OCI-LY7 (cell line): ENCODE results near the gene EXOC4. TPM values are rescaled to one million over a fixed set of nuclear protein-coding genes. Genes with fewer than 3 reads are reported as not detected.

Experiments
- BruUV-seq: library from RNA; stranded (reverse); fragments of 400-500 nt; replicated peaks from 2 replicates; lab custom pipeline; 2021; lab: Mats Ljungman, UMichigan
- CTCF ChIA-PET: fragments of 300-600 bp; sonication (Branson Sonifier 250); formaldehyde crosslinking; loops from one replicate; lab custom pipeline; 2022; ENCODE audit warnings: antibody characterized with exemption; ENCODE audit not compliant: unreplicated experiment; lab: Charles Lee
- POLR2A ChIA-PET: fragments of 300-600 bp; sonication (Branson Sonifier 250); formaldehyde crosslinking; loops from one replicate; lab custom pipeline; 2022; ENCODE audit warnings: antibody characterized with exemption; lab: Charles Lee
- DNase-seq: peaks from one replicate; pipeline ENCODE4 v3.0.0-alpha.2; 2015; ENCODE audit warnings: low spot score
- H2AFZ ChIP-seq: fragments of 200-600 bp; sonication (generic), shearing (Covaris generic); 2 replicates; pipeline ENCODE4 v1.6.1; 2014; ENCODE audit warnings: mild to moderate bottlenecking, antibody characterized with exemption, low read length, moderate library complexity
- H3K27ac ChIP-seq: fragments of 200-600 bp; sonication (generic); 2 replicates; pipeline ENCODE4 v1.5.1; 2014; ENCODE audit warnings: mixed run types, low read depth, mild to moderate bottlenecking, moderate library complexity, low read length, inconsistent platforms; ENCODE audit not compliant: poor library complexity, severe bottlenecking
- H3K36me3 ChIP-seq: fragments of 200-600 bp; sonication (generic); 2 replicates; pipeline ENCODE4 v1.6.1; 2014; ENCODE audit warnings: mild to moderate bottlenecking, antibody characterized with exemption, low read length, moderate library complexity, mixed read lengths; ENCODE audit not compliant: insufficient read depth
- H3K4me1 ChIP-seq: fragments of 200-600 bp; sonication (generic); 2 replicates; pipeline ENCODE4 v1.5.1; 2014; ENCODE audit warnings: mild to moderate bottlenecking, low read length; ENCODE audit not compliant: insufficient read depth, poor library complexity, severe bottlenecking
- H3K4me2 ChIP-seq: fragments of 200-600 bp; sonication (generic); 2 replicates; pipeline ENCODE4 v1.6.1; 2014; ENCODE audit warnings: mild to moderate bottlenecking, low read length
- H3K4me3 ChIP-seq: fragments of 200-600 bp; sonication (generic); 2 replicates; pipeline ENCODE4 v1.5.1; 2014; ENCODE audit warnings: mild to moderate bottlenecking, low read depth, low read length; ENCODE audit not compliant: poor library complexity, severe bottlenecking
- H3K79me2 ChIP-seq: fragments of 200-600 bp; sonication (generic); 2 replicates; pipeline ENCODE4 v1.6.1; 2016; ENCODE audit warnings: low read depth, mild to moderate bottlenecking, low read length, moderate library complexity, mixed read lengths; ENCODE audit not compliant: insufficient read depth
- H3K9me2 ChIP-seq: fragments of 200-600 bp; sonication (generic); 2 replicates; pipeline ENCODE4 v1.6.1; 2016; ENCODE audit warnings: mild to moderate bottlenecking, low read length, mixed read lengths; ENCODE audit not compliant: insufficient read depth
- H3K9me3 ChIP-seq: fragments of 200-600 bp; sonication (generic); 2 replicates; pipeline ENCODE4 v1.6.1; 2014; ENCODE audit warnings: mild to moderate bottlenecking, mixed run types, low read length, mixed read lengths
- H4K20me1 ChIP-seq: fragments of 200-600 bp; sonication (generic); 2 replicates; pipeline ENCODE4 v1.6.1; 2014; ENCODE audit warnings: mild to moderate bottlenecking, antibody characterized with exemption, low read length, moderate library complexity, mixed read lengths; ENCODE audit not compliant: insufficient read depth
- CTCF ChIP-seq: fragments of 200-600 bp; sonication (generic); conservative IDR thresholded peaks from 2 replicates; pipeline ENCODE4 v1.5.1; 2014; ENCODE audit warnings: mild to moderate bottlenecking, antibody characterized with exemption, low read length, moderate library complexity, mixed read lengths
- EZH2phosphoT487 ChIP-seq: fragments of 200-600 bp; sonication (generic); IDR thresholded peaks from 2 replicates; pipeline ENCODE4 v1.6.1; 2018; ENCODE audit warnings: low read depth, borderline replicate concordance, mild to moderate bottlenecking, mixed run types, antibody characterized with exemption, low read length, moderate library complexity, mixed read lengths
- intact Hi-C: fragments of 100-400 bp; cut with micrococcal nuclease; formaldehyde crosslinking; loops from one replicate; pipeline ENCODE4 v1.10.0; 2022; ENCODE audit not compliant: unreplicated experiment
- total RNA-seq, 2 experiments: library from RNA; depleted of rRNA in 1 of 2; stranded (reverse); fragments of >200 nt in 1 of 2; shearing (Covaris generic) in 1 of 2; gene quantifications; 2 replicates each; pipeline ENCODE4 v1.2.3, GENCODE V29; 2014 to 2022

The EXOC4 gene
- total RNA-seq, 2 experiments from 2014 or later, result 75.1 to 93.2 TPM

- Histone ChIP-seq H3K4me1 (no peaks in the 10 kb centered on the region), H3K9me2 (no peaks in the 10 kb centered on the region), H4K20me1 (no peaks in the 10 kb centered on the region), H3K4me3 (no peak overlapping the region), H3K27ac (no peak overlapping the region), H2AFZ (no peak overlapping the region), H3K9me3 (no peaks in the 10 kb centered on the region), H3K79me2 (no peaks in the 10 kb centered on the region), H3K36me3 (no peaks in the 10 kb centered on the region), H3K4me2 (no peak overlapping the region)
- ChIA-PET POLR2A (no interaction called here), CTCF (no interaction called here)
- intact Hi-C loops, result no loop called here
- DNase-seq, result no peak
- no peak for TF ChIP-seq CTCF
- no peak for TF ChIP-seq EZH2phosphoT487
- no TSS peak for BruUV-seq
Observed at GRCh38 chr7:133789974-133790373, 537.1 kb downstream of the EXOC4 start.

GRCh38 chr7:133790911-133791310 is 538.0 kb downstream of the EXOC4 start:
- intact Hi-C loops, result no loop called here
- H3K4me3 ChIP-seq, result no peak overlapping the region
- TF ChIP-seq EZH2phosphoT487, result no peak
- no peak for TF ChIP-seq CTCF

GRCh38 chr7:133794479-133794878 is 541.6 kb downstream of the EXOC4 start:
- no peak overlapping the region for H3K4me3 ChIP-seq
- no TSS peak for BruUV-seq
- no peaks in the 10 kb centered on the region for H3K9me3 ChIP-seq
- H3K9me2 ChIP-seq, result no peaks in the 10 kb centered on the region
- H3K79me2 ChIP-seq, result no peaks in the 10 kb centered on the region
- ChIA-PET POLR2A (no interaction called here), CTCF (no interaction called here)
- TF ChIP-seq EZH2phosphoT487 (no peak), CTCF (no peak)
- no peak overlapping the region for H3K27ac ChIP-seq
- no peaks in the 10 kb centered on the region for H4K20me1 ChIP-seq
- H3K4me1 ChIP-seq, result no peaks in the 10 kb centered on the region
- no peak overlapping the region for H3K4me2 ChIP-seq
- intact Hi-C loops, result no loop called here
- H3K36me3 ChIP-seq, result no peaks in the 10 kb centered on the region
- no peak for DNase-seq
- no peak overlapping the region for H2AFZ ChIP-seq

More at GRCh38 chr7:133790911-133791310, 538.0 kb downstream of the EXOC4 start:
- ChIA-PET POLR2A (no interaction called here), CTCF (no interaction called here)
- Histone ChIP-seq H2AFZ (no peak overlapping the region), H3K4me2 (no peak overlapping the region), H3K4me1 (no peaks in the 10 kb centered on the region), H3K9me2 (no peaks in the 10 kb centered on the region), H3K36me3 (no peaks in the 10 kb centered on the region), H3K9me3 (no peaks in the 10 kb centered on the region), H3K27ac (no peak overlapping the region), H3K79me2 (no peaks in the 10 kb centered on the region), H4K20me1 (no peaks in the 10 kb centered on the region)
- DNase-seq, result no peak
- BruUV-seq, result no TSS peak
